HUES6 (cell line): ENCODE results near the gene MACROD2.

ENCODE experiments used
- H3K27ac ChIP-seq: 2 replicates; pipeline ENCODE4 v1.7.0; 2013; ENCODE audit warnings: low read depth, mild to moderate bottlenecking, low read length, inconsistent platforms
- H3K27me3 ChIP-seq: 2 replicates; pipeline ENCODE4 v1.6.1; 2013; ENCODE audit warnings: low read length; ENCODE audit not compliant: control insufficient read depth, insufficient read depth
- H3K36me3 ChIP-seq: 2 replicates; pipeline ENCODE4 v1.6.1; 2013; ENCODE audit warnings: low read length; ENCODE audit not compliant: control insufficient read depth, insufficient read depth
- H3K4me1 ChIP-seq: 2 replicates; pipeline ENCODE4 v1.6.1; 2013; ENCODE audit warnings: low read length; ENCODE audit not compliant: control insufficient read depth, insufficient read depth
- H3K4me3 ChIP-seq: 2 replicates; pipeline ENCODE4 v1.5.1; 2013; ENCODE audit warnings: low read depth, low read length
- H3K9ac ChIP-seq: one replicate; pipeline ENCODE4 v1.6.1; 2013; ENCODE audit warnings: mild to moderate bottlenecking, low read length
- H3K9me3 ChIP-seq: 2 replicates; pipeline ENCODE4 v1.6.1; 2013; ENCODE audit warnings: low read depth, low read length; ENCODE audit not compliant: control insufficient read depth, insufficient read depth

Gene MACROD2

DNA sequence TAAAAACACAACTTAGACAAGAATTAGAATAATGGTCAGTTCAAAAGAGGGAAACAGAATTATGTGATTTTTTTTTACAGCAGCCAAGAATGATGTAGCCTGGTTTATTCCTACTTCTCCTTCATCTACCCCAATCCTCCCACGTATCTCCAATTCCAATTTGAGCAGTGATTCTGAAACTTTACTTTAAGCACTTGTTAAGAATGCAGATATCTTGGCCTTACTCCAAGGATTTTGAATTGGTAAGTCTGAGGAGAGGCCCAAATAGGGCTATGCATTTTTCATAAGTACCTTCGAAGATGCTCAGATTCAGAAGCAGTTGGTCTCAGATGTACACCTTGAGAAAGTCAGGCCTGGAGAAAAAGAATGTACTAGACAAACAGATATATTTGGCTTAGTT, 575.5 kb downstream of the MACROD2 start:
- Histone ChIP-seq H3K27me3 (no peaks in the 10 kb centered on the region), H3K9ac (no peak overlapping the region), H3K27ac (no peak overlapping the region), H3K9me3 (no peaks in the 10 kb centered on the region), H3K36me3 (no peaks in the 10 kb centered on the region), H3K4me3 (no peak overlapping the region), H3K4me1 (peaks cover 7% of the 10 kb centered on the region; the same call in 1 of the 2 replicates)

DNA sequence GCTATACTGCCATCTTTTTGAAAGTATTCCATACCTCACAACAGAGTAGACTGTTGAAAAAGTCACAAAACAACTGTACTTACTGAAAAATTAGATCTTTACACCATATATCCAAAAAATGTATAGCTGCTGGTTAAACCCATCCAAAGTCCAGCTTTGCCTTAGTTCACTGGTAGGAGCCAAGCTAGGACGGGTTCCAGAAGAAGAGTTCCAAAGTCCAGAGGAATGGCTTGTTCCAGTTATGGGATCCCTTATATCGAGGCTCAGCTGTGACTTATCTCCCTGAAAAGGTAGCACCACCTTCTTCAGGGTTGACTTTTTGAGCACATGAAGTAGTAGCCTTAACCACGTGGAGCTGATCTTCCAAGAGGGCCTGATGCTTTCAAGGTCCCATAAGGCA, 578.4 kb downstream of the MACROD2 start:
- Histone ChIP-seq H3K27me3 (no peaks in the 10 kb centered on the region), H3K9ac (no peak overlapping the region), H3K27ac (no peak overlapping the region), H3K4me1 (peaks cover 3% of the 10 kb centered on the region; the same call in 1 of the 2 replicates), H3K4me3 (no peak overlapping the region), H3K9me3 (no peaks in the 10 kb centered on the region), H3K36me3 (no peaks in the 10 kb centered on the region)

- Histone ChIP-seq H3K9me3 (no peaks in the 10 kb centered on the region), H3K27ac (no peak overlapping the region), H3K9ac (no peak overlapping the region), H3K4me1 (no peaks in the 10 kb centered on the region), H3K36me3 (no peaks in the 10 kb centered on the region), H3K27me3 (no peaks in the 10 kb centered on the region), H3K4me3 (no peak overlapping the region)
Measured at GRCh38 chr20:14576196-14576877, 581.0 kb downstream of the MACROD2 start.

- Histone ChIP-seq H3K9me3 (no peaks in the 10 kb centered on the region), H3K27ac (no peak overlapping the region), H3K27me3 (no peaks in the 10 kb centered on the region), H3K9ac (no peak overlapping the region), H3K4me1 (no peaks in the 10 kb centered on the region), H3K4me3 (no peak overlapping the region), H3K36me3 (no peaks in the 10 kb centered on the region)
Measured at GRCh38 chr20:14580418-14581074, 585.2 kb downstream of the MACROD2 start.

- no peaks in the 10 kb centered on the region for H3K36me3 ChIP-seq
- no peak overlapping the region for H3K9ac ChIP-seq
- H3K4me1 ChIP-seq, result no peaks in the 10 kb centered on the region
- no peak overlapping the region for H3K4me3 ChIP-seq
- no peaks in the 10 kb centered on the region for H3K9me3 ChIP-seq
- H3K27ac ChIP-seq, result no peak overlapping the region
- H3K27me3 ChIP-seq, result no peaks in the 10 kb centered on the region
Measured at GRCh38 chr20:14581731-14582130, 586.4 kb downstream of the MACROD2 start.

DNA sequence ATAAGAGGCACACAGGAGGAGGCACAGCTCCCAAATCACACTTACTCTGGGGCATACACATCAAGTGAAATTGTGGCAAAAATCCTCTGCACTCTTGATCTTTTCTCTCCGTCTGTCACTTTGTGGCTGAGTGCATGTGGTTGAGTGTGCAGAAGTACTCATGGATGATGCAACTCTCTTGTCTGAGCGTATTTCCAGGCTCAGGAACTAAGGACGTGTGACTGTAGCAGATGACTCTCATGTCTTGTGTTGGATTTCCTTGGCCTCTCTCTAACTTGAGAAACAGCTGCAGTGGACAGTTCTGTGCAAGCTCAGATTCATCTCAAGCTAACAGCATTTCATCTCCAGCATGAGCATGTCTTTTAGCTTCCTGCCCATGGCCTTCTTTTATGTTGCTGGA, 587.5 kb downstream of the MACROD2 start:
- H3K27ac ChIP-seq, result no peak overlapping the region
- H3K36me3 ChIP-seq, result no peaks in the 10 kb centered on the region
- no peaks in the 10 kb centered on the region for H3K9me3 ChIP-seq
- no peak overlapping the region for H3K4me3 ChIP-seq
- H3K9ac ChIP-seq, result no peak overlapping the region
- no peaks in the 10 kb centered on the region for H3K27me3 ChIP-seq
- no peaks in the 10 kb centered on the region for H3K4me1 ChIP-seq

DNA sequence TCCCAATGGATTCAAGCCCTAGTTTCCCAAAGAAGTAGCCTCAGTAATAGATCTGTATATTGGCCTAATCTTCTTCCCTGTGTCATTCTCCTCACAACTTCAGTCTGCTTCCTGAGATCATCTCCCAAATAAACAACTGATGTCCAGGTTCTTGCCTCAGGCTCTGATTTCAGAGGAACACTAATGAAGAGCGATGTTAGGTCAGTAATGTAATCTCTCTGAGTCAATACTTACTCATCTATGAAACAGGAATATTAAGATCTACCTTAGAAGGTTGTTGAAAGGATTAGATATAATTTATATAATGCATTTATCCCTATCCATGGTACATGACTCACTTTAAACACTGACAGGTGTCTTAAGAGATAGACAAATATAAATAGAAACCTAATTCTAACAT, 588.1 kb downstream of the MACROD2 start:
- no peaks in the 10 kb centered on the region for H3K4me1 ChIP-seq
- H3K9me3 ChIP-seq, result no peaks in the 10 kb centered on the region
- no peak overlapping the region for H3K9ac ChIP-seq
- no peak overlapping the region for H3K4me3 ChIP-seq
- no peaks in the 10 kb centered on the region for H3K27me3 ChIP-seq
- H3K27ac ChIP-seq, result no peak overlapping the region
- H3K36me3 ChIP-seq, result no peaks in the 10 kb centered on the region

- no peaks in the 10 kb centered on the region for H3K9me3 ChIP-seq
- no peaks in the 10 kb centered on the region for H3K36me3 ChIP-seq
- no peak overlapping the region for H3K4me3 ChIP-seq
- H3K27ac ChIP-seq, result no peak overlapping the region
- H3K9ac ChIP-seq, result no peak overlapping the region
- H3K4me1 ChIP-seq, result peaks cover 8% of the 10 kb centered on the region; the same call in 1 of the 2 replicates
- no peaks in the 10 kb centered on the region for H3K27me3 ChIP-seq
Measured at GRCh38 chr20:14589383-14589782, 594.1 kb downstream of the MACROD2 start.

GRCh38 chr20:14595051-14595450, 599.7 kb downstream of the MACROD2 start:
- Histone ChIP-seq H3K27me3 (no peaks in the 10 kb centered on the region), H3K9me3 (no peaks in the 10 kb centered on the region), H3K27ac (no peak overlapping the region), H3K9ac (no peak overlapping the region), H3K4me1 (peaks cover 8% of the 10 kb centered on the region; the same call in 1 of the 2 replicates), H3K36me3 (no peaks in the 10 kb centered on the region), H3K4me3 (no peak overlapping the region)

DNA sequence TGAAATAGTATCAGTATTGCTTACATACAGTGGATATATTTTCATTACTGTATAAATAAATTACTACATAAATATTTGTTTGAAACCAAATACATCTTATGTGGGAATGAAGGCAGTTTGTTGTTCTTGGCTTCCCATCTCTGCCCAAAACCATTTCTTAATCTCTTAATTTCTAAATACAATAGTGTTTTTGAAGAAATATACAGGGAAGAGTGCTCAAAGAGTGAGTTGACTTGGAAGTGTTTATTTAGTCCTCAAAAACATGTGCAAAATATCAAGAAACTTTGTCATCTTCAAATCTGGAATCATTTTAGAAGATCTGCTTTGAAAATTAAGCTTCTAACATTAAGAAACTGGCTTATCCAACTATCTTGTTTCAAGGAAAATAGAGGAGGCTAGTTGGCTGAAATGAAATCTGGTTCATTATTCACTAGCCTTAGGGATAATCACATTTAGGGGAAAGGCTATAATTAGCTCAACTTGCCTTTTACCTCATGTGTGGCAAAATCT, 601.9 kb downstream of the MACROD2 start:
- no peaks in the 10 kb centered on the region for H3K9me3 ChIP-seq
- no peaks in the 10 kb centered on the region for H3K36me3 ChIP-seq
- no peak overlapping the region for H3K4me3 ChIP-seq
- H3K4me1 ChIP-seq, result peaks cover 8% of the 10 kb centered on the region; the same call in 1 of the 2 replicates
- no peak overlapping the region for H3K9ac ChIP-seq
- no peak overlapping the region for H3K27ac ChIP-seq
- no peaks in the 10 kb centered on the region for H3K27me3 ChIP-seq

DNA sequence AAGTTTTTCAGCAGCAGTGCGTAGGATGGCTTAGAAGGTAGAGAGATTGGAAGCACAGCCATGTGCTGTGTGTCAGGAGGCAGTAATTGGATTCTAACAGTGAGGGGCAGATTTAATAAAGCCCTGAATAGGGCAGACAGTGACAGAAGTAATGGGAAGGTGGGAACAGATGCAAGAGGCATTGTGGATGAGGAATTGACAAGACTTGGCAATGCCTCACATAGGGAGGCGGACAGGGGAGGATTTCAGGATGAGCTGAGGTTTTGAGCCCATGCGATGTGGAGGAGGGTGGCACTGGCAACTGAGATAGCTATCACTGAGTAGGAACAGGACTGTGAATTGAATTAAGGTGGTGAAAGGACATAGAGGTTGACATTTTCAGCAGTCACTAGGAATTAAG, 604.3 kb downstream of the MACROD2 start:
- no peaks in the 10 kb centered on the region for H3K36me3 ChIP-seq
- H3K4me3 ChIP-seq, result no peak overlapping the region
- H3K9ac ChIP-seq, result no peak overlapping the region
- H3K4me1 ChIP-seq, result no peaks in the 10 kb centered on the region
- H3K27ac ChIP-seq, result no peak overlapping the region
- H3K27me3 ChIP-seq, result no peaks in the 10 kb centered on the region
- H3K9me3 ChIP-seq, result no peaks in the 10 kb centered on the region
